RWPE1 (cell line): ENCODE results near the gene TRABD.
A peak's percentile ranks its signal among the peaks of the same experiment; 100 is the strongest.

Source experiments
- CTCF ChIA-PET: fragments of 350-600 bp; sonication (Branson Sonifier 250); formaldehyde crosslinking; extraction: SDS; loops from one replicate; lab custom pipeline; 2021; lab: Yijun Ruan, JAX
- POLR2A ChIA-PET: fragments of 400-600 bp; formaldehyde crosslinking; extraction: SDS; loops from one replicate; lab custom pipeline; 2020; ENCODE audit warnings: antibody characterized with exemption; ENCODE audit not compliant: low non-redundant PET; lab: Yijun Ruan, JAX
- DNase-seq: peaks from one replicate; pipeline ENCODE4 v3.0.0; 2012; ENCODE audit warnings: low spot score
- H3K27ac ChIP-seq: fragments of 450-650 bp; 2 replicates; pipeline ENCODE4 v1.5.1; 2017
- TF ChIP-seq, protein P1 (sequence below): fragments of 450-650 bp; conservative IDR thresholded peaks from 2 replicates; pipeline ENCODE4 v1.5.1; 2017; ENCODE audit warnings: low read depth, mild to moderate bottlenecking

TRABD gene

DNA sequence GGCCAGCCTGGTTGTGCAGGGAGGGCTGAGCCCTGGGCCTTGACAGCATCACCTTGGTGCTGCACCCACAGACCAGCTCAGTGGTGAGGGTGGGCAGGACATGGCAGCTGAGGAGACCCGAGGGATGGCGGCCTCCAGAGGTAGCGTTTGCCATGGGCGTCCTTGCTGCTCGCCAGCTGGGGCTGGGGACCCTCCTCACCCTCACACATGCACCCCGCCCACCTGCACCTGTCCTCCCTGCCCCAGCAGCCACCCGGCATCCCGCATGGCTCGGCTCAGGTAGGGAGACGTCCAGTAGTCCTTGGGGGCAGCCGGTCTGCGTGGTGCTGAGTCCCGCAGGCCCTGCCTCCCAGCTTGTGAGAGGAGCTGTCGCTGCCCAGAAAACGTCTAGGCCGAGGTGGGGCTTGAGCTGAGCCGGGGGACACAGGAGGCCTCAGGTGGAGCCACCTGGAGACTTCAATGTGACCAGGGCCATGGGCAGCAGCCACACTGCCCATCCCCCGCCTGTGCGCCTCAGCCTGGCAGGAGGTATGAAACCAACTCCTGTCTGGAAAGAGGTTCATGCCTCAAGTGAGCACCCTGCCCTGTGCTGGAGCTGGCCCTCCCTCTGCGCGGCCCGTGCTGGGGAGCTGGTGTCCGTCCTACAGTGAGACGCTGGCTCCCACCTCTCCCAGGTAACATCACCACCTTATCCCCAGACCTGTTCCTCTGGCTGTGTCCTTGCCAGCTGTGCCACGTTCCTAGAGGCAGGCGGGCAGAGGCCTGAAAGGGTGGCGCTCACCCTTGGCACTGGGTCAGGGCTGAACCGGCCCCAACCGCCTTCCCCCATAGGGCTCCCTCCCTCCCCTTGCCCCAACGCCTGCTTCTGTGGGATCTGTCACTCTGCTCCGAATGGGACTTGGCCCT is 3.3 kb upstream of the TRABD start:
- CTCF ChIA-PET = interaction anchor here (0.6 to 0.8 kb wide), 2 partner anchors 34 to 149 kb away, joined by 3 read pairs; no protein-coding TSS in a partner anchor
- peak overlapping the region; percentile 62 for H3K27ac ChIP-seq
- POLR2A ChIA-PET = no interaction called here
- DNase-seq = no peak
- TF ChIP-seq, protein P1, sequence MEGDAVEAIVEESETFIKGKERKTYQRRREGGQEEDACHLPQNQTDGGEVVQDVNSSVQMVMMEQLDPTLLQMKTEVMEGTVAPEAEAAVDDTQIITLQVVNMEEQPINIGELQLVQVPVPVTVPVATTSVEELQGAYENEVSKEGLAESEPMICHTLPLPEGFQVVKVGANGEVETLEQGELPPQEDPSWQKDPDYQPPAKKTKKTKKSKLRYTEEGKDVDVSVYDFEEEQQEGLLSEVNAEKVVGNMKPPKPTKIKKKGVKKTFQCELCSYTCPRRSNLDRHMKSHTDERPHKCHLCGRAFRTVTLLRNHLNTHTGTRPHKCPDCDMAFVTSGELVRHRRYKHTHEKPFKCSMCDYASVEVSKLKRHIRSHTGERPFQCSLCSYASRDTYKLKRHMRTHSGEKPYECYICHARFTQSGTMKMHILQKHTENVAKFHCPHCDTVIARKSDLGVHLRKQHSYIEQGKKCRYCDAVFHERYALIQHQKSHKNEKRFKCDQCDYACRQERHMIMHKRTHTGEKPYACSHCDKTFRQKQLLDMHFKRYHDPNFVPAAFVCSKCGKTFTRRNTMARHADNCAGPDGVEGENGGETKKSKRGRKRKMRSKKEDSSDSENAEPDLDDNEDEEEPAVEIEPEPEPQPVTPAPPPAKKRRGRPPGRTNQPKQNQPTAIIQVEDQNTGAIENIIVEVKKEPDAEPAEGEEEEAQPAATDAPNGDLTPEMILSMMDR = no peak

DNA sequence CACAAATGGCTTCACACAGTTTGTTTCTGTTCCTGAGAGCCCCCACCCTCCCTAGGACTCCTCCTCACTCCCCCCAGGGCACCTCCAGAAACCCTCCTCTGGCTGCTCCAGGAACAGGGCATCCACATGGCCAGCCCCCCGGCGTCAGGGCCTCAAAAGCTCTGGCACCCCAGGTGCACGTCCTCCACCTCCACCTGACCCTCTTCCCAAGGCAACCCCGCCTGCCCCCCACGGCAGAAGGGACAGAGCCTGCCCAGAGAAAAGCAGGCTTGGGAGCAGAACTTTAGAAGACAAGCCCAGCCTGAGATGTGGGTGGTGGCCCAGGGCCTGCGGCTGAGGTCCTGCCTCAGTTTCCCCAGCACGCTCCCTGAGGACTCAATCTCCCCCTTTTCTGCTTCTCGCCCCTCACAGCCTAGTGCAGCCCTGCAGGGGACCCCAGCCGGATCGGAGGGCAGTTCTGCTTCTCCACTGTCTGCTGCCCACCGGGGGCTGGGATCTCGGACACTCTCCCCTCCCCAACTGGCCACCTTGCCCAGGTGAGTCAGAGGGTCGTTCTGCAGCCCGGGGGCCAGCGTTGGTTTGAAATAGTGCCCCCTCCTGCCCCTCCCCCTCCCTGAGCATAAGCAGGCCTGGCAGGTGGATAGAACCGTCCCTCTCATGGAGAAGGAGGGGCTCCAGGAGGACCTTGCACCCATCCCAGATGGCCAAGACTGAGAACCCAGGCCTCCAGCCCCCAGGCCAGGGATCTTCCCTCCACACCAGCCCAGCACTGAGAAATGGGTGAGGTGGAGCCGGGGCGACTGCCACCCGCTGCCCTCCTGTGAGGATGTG is 2.4 kb upstream of the TRABD start:
- ChIA-PET CTCF (no interaction called here), POLR2A (no interaction called here)
- peak overlapping the region; percentile 62 for H3K27ac ChIP-seq
- DNase-seq = no peak
- TF ChIP-seq, protein P1 = no peak

DNA sequence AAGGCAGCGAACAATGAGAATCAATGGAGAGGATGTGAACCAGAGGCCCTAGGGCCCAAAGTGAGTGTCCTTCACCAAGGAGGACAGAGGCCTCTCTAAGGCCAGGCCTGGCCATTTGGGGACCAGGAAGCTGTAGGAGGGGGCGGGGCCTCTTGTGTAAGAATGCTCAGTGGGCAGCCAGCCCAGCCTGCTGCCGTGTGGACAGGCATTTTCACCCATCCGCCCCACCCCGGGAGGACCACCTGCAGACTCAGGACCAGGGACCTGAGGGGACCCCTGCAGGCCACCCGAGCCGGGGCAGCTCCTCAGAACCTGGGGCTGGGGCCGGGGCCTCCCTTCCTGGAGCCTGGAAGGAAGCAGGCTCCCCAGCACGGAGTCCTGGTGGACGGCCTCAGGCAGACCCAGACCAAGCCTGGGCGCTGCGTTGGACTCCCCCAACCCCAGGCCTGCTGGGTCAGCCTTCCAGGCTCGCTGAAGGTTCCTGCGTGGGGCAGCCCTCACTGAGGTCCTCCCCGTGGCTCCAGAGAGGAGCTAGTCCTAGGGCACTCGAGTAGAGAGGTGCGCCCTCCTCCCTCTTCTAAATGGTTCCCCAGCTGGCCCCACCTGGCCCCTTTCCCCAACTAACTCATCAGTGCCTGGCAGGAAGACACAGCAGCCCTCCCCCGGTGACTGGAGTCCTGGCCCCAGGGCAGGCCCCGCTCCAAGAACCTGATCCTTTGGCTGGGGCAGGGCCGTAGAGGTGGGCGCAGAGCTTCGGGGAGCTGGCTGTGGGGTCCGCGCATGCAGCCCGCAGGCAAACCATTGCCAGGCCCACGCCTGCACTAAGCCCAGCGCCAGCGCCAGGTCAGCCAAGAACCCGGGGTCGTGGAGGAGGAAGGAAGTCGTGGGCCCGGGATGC is 1.5 kb upstream of the TRABD start:
- H3K27ac ChIP-seq = peak overlapping the region; percentile 62
- DNase-seq = no peak
- TF ChIP-seq, protein P1 = no peak
- ChIA-PET CTCF (interaction anchor here (0.7 kb wide), 1 partner anchor 26 kb away, joined by 3 read pairs; no protein-coding TSS in a partner anchor), POLR2A (no interaction called here)

DNA sequence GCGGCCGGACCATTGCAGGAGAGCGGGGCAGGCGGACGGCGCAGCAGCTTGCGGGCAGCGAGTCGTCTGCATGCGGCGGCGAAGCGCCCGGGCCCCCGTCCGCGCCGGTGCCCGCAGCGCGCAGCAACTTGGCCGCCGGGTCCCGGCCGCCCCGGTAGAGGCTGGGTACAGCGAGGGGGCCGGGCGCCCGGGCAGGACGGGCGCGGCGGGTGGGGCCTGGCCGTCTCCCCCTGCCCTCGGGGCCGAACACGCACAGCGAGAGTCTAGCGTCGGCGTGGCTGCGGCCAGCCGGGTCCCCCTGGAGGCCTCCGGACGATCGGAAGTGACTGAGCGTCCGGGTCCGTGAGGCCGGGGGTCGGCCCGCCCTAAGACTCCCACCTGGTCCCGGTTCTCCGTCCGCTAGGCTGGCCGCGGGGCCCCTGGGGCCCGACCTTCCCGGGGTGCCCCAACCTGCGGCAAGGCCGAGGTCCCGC is 775 bp upstream of the TRABD start:
- POLR2A ChIA-PET = no interaction called here
- TF ChIP-seq, protein P1 = no peak
- peak overlapping the region; percentile 97 for H3K27ac ChIP-seq
- no peak for DNase-seq
- CTCF ChIA-PET = no interaction called here

DNA sequence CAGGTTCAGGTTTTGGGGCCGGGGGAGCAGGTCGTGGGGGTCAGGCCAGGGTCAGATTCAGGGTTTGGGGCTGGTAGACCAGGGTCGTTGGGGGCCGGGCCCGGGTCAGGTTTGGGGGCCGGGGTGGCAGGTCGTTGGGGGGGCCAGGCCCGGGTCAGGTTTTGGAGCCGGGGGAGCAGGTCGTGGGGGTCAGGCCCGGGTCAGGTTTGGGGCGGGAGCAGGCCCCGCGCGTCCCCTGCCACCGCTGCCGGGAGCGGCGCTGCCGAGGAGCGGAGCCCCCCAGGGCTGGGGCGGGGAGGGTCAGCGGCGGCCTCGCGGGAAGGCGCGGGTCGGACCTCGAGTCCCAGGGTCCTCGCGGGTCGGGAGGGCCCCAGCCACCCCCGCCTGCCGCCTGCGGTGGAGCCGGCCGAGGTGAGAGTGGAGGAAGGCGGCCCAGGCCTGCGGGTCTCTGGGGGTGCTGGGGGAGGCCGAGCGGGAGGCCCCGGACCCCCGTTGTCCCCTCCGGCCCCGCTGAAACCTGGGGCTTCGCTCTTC is 535 bp downstream of the TRABD start:
- ChIA-PET POLR2A (no interaction called here), CTCF (no interaction called here)
- TF ChIP-seq, protein P1 = no peak
- H3K27ac ChIP-seq = peak overlapping the region; percentile 97
- no peak for DNase-seq
